ENCODE data around the gene HAUS6.

DNA sequence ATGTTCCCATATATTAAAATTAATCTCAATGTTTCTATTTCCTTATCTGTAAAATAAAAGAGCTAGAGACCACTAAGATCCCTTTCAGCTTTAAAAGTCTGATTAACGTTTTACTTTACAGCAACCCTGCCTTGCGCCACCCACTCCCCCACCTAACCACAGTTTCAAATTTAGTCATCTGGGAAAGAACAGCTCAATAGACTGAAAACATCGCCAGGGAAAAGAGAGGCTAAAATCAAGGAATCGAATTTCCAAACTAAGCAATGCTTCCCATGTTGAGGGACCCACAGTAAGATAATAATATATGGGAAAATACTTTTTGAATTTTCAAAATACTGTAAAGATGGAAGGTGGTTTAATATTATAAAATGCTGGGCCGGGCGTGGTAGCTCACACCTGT, 76.3 kb downstream of the HAUS6 start:
- TF ChIP-seq POLR2A (IDR thresholded peaks at IDR 0.05) (no peak), CTCF (IDR thresholded peaks at IDR 0.05) (no peak), POLR2AphosphoS5 (IDR thresholded peaks at IDR 0.05) (no peak)

All from prostate gland (tissue), 2 donors.